Effector memory CD8-positive, alpha-beta T cell (primary cell): ENCODE measurements around the gene PRKCE.

Experiments
- ATAC-seq: fragments of 150-1000 bp; cut with Tn5 transposase; replicated peaks from 2 replicates; pipeline ENCODE4 v1.10.0; 2021; ENCODE audit warnings: mild to moderate bottlenecking, moderate library complexity
- DNase-seq, 3 experiments: peaks; one replicate each; pipeline ENCODE4 v3.0.0; 2021
- H3K27ac Mint-ChIP-seq, 2 donors: one replicate each; pipeline ENCODE4 v1.8.0; 2022; ENCODE audit warnings: mild to moderate bottlenecking in 2 of 2, mixed read lengths in 2 of 2, moderate library complexity in 2 of 2
- H3K27me3 Mint-ChIP-seq, 2 donors: one replicate each; pipeline ENCODE4 v1.8.0; 2022; ENCODE audit warnings: mixed read lengths in 2 of 2
- H3K36me3 Mint-ChIP-seq: one replicate; pipeline ENCODE4 v1.8.0; 2022; ENCODE audit warnings: mild to moderate bottlenecking, moderate library complexity, mixed read lengths; ENCODE audit not compliant: insufficient read depth
- H3K4me1 Mint-ChIP-seq, 2 donors: one replicate each; pipeline ENCODE4 v1.8.0; 2022; ENCODE audit warnings: low read depth in 2 of 2, mixed read lengths in 2 of 2
- H3K4me3 Mint-ChIP-seq, 2 donors: one replicate each; pipeline ENCODE4 v1.8.0; 2022; ENCODE audit warnings: mild to moderate bottlenecking in 2 of 2, mixed read lengths in 2 of 2, moderate library complexity in 2 of 2
- H3K9me3 Mint-ChIP-seq, 2 donors: one replicate each; pipeline ENCODE4 v1.8.0; 2022; ENCODE audit warnings: mixed read lengths in 2 of 2

Gene PRKCE

GRCh38 chr2:45839508-45840251, 188.2 kb downstream of the PRKCE start:
- peak overlapping the region in 1 of 2 donors; percentile 62 for H3K27ac Mint-ChIP-seq
- no peaks in the 10 kb centered on the region for H3K9me3 Mint-ChIP-seq
- no peaks in the 10 kb centered on the region for H3K27me3 Mint-ChIP-seq
- H3K4me1 Mint-ChIP-seq = peaks cover 20 to 21% of the 10 kb centered on the region in 2 donors
- ATAC-seq (no peak), DNase-seq (no peak)
- no peaks in the 10 kb centered on the region for H3K36me3 Mint-ChIP-seq
- H3K4me3 Mint-ChIP-seq = no peak overlapping the region

- peak overlapping the region in 1 of 2 donors; percentile 45 for H3K27ac Mint-ChIP-seq
- H3K9me3 Mint-ChIP-seq = no peaks in the 10 kb centered on the region
- H3K4me1 Mint-ChIP-seq = peaks cover 21% of the 10 kb centered on the region in 2 donors
Observed at GRCh38 chr2:45840481-45840880, 189.0 kb downstream of the PRKCE start.

GRCh38 chr2:45841752-45842407, 190.4 kb downstream of the PRKCE start:
- Mint-ChIP-seq H3K27ac (no peak overlapping the region), H3K4me3 (no peak overlapping the region), H3K4me1 (peaks cover 17 to 21% of the 10 kb centered on the region in 2 donors)

More at GRCh38 chr2:45840481-45840880, 189.0 kb downstream of the PRKCE start:
- Mint-ChIP-seq H3K36me3 (no peaks in the 10 kb centered on the region), H3K27me3 (no peaks in the 10 kb centered on the region), H3K4me3 (no peak overlapping the region)
- ATAC-seq (no peak), DNase-seq (no peak)

GRCh38 chr2:45843136-45843535, 191.7 kb downstream of the PRKCE start:
- H3K27ac Mint-ChIP-seq = peak overlapping the region in 1 of 2 donors; percentile 1
- H3K4me3 Mint-ChIP-seq = no peak overlapping the region
- H3K27me3 Mint-ChIP-seq = no peaks in the 10 kb centered on the region
- no peaks in the 10 kb centered on the region for H3K36me3 Mint-ChIP-seq
- H3K4me1 Mint-ChIP-seq = peaks cover 15 to 21% of the 10 kb centered on the region in 2 donors
- no peak for DNase-seq
- no peaks in the 10 kb centered on the region for H3K9me3 Mint-ChIP-seq
- no peak for ATAC-seq

More at GRCh38 chr2:45841752-45842407, 190.4 kb downstream of the PRKCE start:
- ATAC-seq (no peak), DNase-seq (no peak)
- H3K9me3 Mint-ChIP-seq = no peaks in the 10 kb centered on the region
- H3K36me3 Mint-ChIP-seq = no peaks in the 10 kb centered on the region
- H3K27me3 Mint-ChIP-seq = no peaks in the 10 kb centered on the region

GRCh38 chr2:45844796-45845457, 193.5 kb downstream of the PRKCE start:
- H3K36me3 Mint-ChIP-seq = no peaks in the 10 kb centered on the region
- no peak overlapping the region for H3K27ac Mint-ChIP-seq
- DNase-seq (no peak), ATAC-seq (no peak)
- H3K27me3 Mint-ChIP-seq = no peaks in the 10 kb centered on the region
- H3K9me3 Mint-ChIP-seq = no peaks in the 10 kb centered on the region
- peaks cover 13 to 25% of the 10 kb centered on the region in 2 donors for H3K4me1 Mint-ChIP-seq
- H3K4me3 Mint-ChIP-seq = no peak overlapping the region

GRCh38 chr2:45845566-45845965, 194.1 kb downstream of the PRKCE start:
- H3K9me3 Mint-ChIP-seq = no peaks in the 10 kb centered on the region
- no peaks in the 10 kb centered on the region for H3K36me3 Mint-ChIP-seq
- DNase-seq (no peak), ATAC-seq (no peak)
- H3K27ac Mint-ChIP-seq = peak overlapping the region in 1 of 2 donors; percentile 52
- no peaks in the 10 kb centered on the region for H3K27me3 Mint-ChIP-seq
- no peak overlapping the region for H3K4me3 Mint-ChIP-seq
- H3K4me1 Mint-ChIP-seq = peaks cover 11 to 25% of the 10 kb centered on the region in 2 donors

GRCh38 chr2:45849491-45850283, 198.2 kb downstream of the PRKCE start:
- DNase-seq = no peak
- peaks cover 4 to 7% of the 10 kb centered on the region in 2 donors for H3K4me1 Mint-ChIP-seq
- H3K36me3 Mint-ChIP-seq = no peaks in the 10 kb centered on the region
- no peak overlapping the region for H3K4me3 Mint-ChIP-seq
- no peaks in the 10 kb centered on the region for H3K9me3 Mint-ChIP-seq
- no peaks in the 10 kb centered on the region for H3K27me3 Mint-ChIP-seq
- no peak for ATAC-seq
- H3K27ac Mint-ChIP-seq = no peak overlapping the region

GRCh38 chr2:45850558-45850957, 199.1 kb downstream of the PRKCE start:
- H3K9me3 Mint-ChIP-seq = no peaks in the 10 kb centered on the region
- H3K27me3 Mint-ChIP-seq = no peaks in the 10 kb centered on the region
- DNase-seq (no peak), ATAC-seq (no peak)
- H3K4me1 Mint-ChIP-seq = peaks cover 4 to 5% of the 10 kb centered on the region in 2 donors
- no peak overlapping the region for H3K27ac Mint-ChIP-seq
- no peak overlapping the region for H3K4me3 Mint-ChIP-seq
- H3K36me3 Mint-ChIP-seq = no peaks in the 10 kb centered on the region

- Mint-ChIP-seq H3K27me3 (no peaks in the 10 kb centered on the region), H3K4me3 (no peak overlapping the region), H3K36me3 (no peaks in the 10 kb centered on the region), H3K9me3 (no peaks in the 10 kb centered on the region), H3K27ac (no peak overlapping the region), H3K4me1 (peaks cover 4 to 5% of the 10 kb centered on the region in 2 donors)
- ATAC-seq (no peak), DNase-seq (no peak)
Observed at GRCh38 chr2:45851111-45851510, 199.6 kb downstream of the PRKCE start.

- no peak for DNase-seq
- no peak overlapping the region for H3K4me3 Mint-ChIP-seq
- no peak for ATAC-seq
- no peak overlapping the region for H3K27ac Mint-ChIP-seq
- H3K27me3 Mint-ChIP-seq = no peaks in the 10 kb centered on the region
- no peaks in the 10 kb centered on the region for H3K36me3 Mint-ChIP-seq
- H3K9me3 Mint-ChIP-seq = no peaks in the 10 kb centered on the region
- H3K4me1 Mint-ChIP-seq = peaks cover 8 to 9% of the 10 kb centered on the region in 2 donors
Observed at GRCh38 chr2:45851576-45852304, 200.3 kb downstream of the PRKCE start.

GRCh38 chr2:45852450-45853150, 201.1 kb downstream of the PRKCE start:
- DNase-seq (no peak), ATAC-seq (no peak)
- H3K4me1 Mint-ChIP-seq = peaks cover 9% of the 10 kb centered on the region in 2 donors
- H3K27ac Mint-ChIP-seq = peak overlapping the region in 1 of 2 donors; percentile 50
- H3K36me3 Mint-ChIP-seq = no peaks in the 10 kb centered on the region
- no peaks in the 10 kb centered on the region for H3K9me3 Mint-ChIP-seq
- H3K4me3 Mint-ChIP-seq = no peak overlapping the region
- H3K27me3 Mint-ChIP-seq = no peaks in the 10 kb centered on the region

- Mint-ChIP-seq H3K27ac (no peak overlapping the region), H3K4me3 (no peak overlapping the region), H3K27me3 (no peaks in the 10 kb centered on the region), H3K4me1 (peaks cover 12 to 16% of the 10 kb centered on the region in 2 donors), H3K36me3 (no peaks in the 10 kb centered on the region), H3K9me3 (no peaks in the 10 kb centered on the region)
- ATAC-seq = no peak
- DNase-seq = no peak
Observed at GRCh38 chr2:45855374-45855773, 203.9 kb downstream of the PRKCE start.
